ENCODE measurements around the gene ATXN1. TPM values are rescaled to one million over a fixed set of nuclear protein-coding genes. Genes with fewer than 3 reads are reported as not detected.
A peak's percentile ranks its signal among the peaks of the same experiment; 100 is the strongest.

Gene ATXN1
- total RNA-seq, 5 donors from 2014 or later (not counting 1 experiment from before 2014, with no cell fraction given), result 65.1 to 101 (median 77.5) TPM

- Histone ChIP-seq H3K36me3 (ENCODE audit: control insufficient read depth in 2 of 2, extremely low read depth in 1 of 2, insufficient read depth in 1 of 2, low read length in 1 of 2) (no peaks in the 10 kb centered on the region), H3K27me3 (replicated peaks in 1 of 2; ENCODE audit: control insufficient read depth in 2 of 2, extremely low read depth in 1 of 2, insufficient read depth in 2 of 2, low read length in 1 of 2) (no peaks in the 10 kb centered on the region), H3K4me3 (ENCODE audit: control insufficient read depth in 1 of 2, extremely low read depth in 1 of 2, low read length in 1 of 2) (no peak overlapping the region), H3K9me3 (no peaks in the 10 kb centered on the region), H3K27ac (ENCODE audit: low read length) (no peak overlapping the region), H3K4me1 (ENCODE audit: control insufficient read depth in 1 of 2, extremely low read depth in 1 of 2, insufficient read depth in 2 of 2, low read length in 2 of 2) (no peaks in the 10 kb centered on the region)
- DNase-seq (no peak), ATAC-seq (replicated peaks in 1 of 4) (no peak)
- H3K9me3 Mint-ChIP-seq, result no peaks in the 10 kb centered on the region
- H3K27ac Mint-ChIP-seq, result no peak overlapping the region
- ChIA-PET CTCF (interaction anchor here in 1 of 2 donors (0.6 kb wide), 2 partner anchors 34 to 281 kb away, joined by 3 read pairs; no protein-coding TSS in a partner anchor), POLR2A (no interaction called here)
- peaks cover 0 to 2% (median 0%) of the 10 kb centered on the region in 3 donors for H3K4me1 Mint-ChIP-seq
- WGBS (ENCODE audit: insufficient coverage), result 60% methylated on average over 1 of the region's 3 CpGs
- no peaks in the 10 kb centered on the region for H3K27me3 Mint-ChIP-seq
- no peak overlapping the region for H3K4me3 Mint-ChIP-seq
- peaks cover 6% of the 10 kb centered on the region for H3K36me3 Mint-ChIP-seq
These were observed 422.0 kb downstream of the ATXN1 start for GRCh38 chr6:16339265-16339587.

DNA sequence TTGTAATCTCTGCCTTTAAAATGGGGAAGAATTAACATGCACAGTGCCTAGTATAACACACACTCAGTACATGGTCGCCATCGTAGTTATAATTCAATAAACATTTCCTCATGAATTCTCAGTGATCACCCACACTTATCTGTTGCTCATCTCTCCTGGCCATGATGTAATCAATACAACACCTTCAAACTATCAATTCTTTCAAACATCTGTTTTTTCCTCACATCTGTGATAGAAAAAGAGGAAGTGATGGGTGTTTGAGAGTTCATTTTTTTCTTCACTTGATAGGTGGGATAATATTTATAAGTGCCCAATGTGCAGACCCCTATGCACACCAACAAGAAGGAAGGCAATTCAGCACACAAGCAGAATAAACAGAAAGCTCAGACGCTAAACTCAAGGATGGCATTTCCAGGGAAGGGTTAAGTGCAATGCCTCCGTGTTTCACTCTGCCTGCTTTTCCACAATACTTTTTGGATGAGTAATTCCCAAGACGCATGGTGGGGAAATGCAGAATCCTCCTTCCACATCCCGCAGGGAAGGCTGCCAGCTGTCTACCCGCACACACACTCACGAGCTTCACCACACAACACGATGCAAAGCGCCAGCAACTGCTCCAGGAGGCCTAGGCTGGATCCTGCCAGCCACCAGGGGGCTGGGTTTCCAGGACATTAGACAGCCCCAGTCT is 422.5 kb downstream of the ATXN1 start:
- Histone ChIP-seq H3K36me3 (ENCODE audit: control insufficient read depth in 2 of 2, extremely low read depth in 1 of 2, insufficient read depth in 1 of 2, low read length in 1 of 2) (no peaks in the 10 kb centered on the region), H3K4me3 (ENCODE audit: control insufficient read depth in 1 of 2, extremely low read depth in 1 of 2, low read length in 1 of 2) (no peak overlapping the region), H3K4me1 (ENCODE audit: control insufficient read depth in 1 of 2, extremely low read depth in 1 of 2, insufficient read depth in 2 of 2, low read length in 2 of 2) (no peaks in the 10 kb centered on the region), H3K27ac (ENCODE audit: low read length) (no peak overlapping the region), H3K9me3 (no peaks in the 10 kb centered on the region), H3K27me3 (replicated peaks in 1 of 2; ENCODE audit: control insufficient read depth in 2 of 2, extremely low read depth in 1 of 2, insufficient read depth in 2 of 2, low read length in 1 of 2) (no peaks in the 10 kb centered on the region)
- WGBS (ENCODE audit: insufficient coverage), result 95% methylated on average over 5 of the region's 10 CpGs
- Mint-ChIP-seq H3K9me3 (no peaks in the 10 kb centered on the region), H3K27me3 (no peaks in the 10 kb centered on the region), H3K4me3 (no peak overlapping the region), H3K27ac (no peak overlapping the region), H3K4me1 (peaks cover 0 to 2% (median 0%) of the 10 kb centered on the region in 3 donors), H3K36me3 (peaks cover 6% of the 10 kb centered on the region)
- ChIA-PET CTCF (interaction anchor here (0.6 kb wide), 2 partner anchors 35 to 42 kb away, joined by 3 read pairs; no protein-coding TSS in a partner anchor), POLR2A (no interaction called here)
- ATAC-seq (replicated peaks in 1 of 4), result no peak
- DNase-seq, result no peak

GRCh38 chr6:16337295-16337975 is 423.8 kb downstream of the ATXN1 start:
- POLR2A ChIA-PET, result no interaction called here
- Mint-ChIP-seq H3K4me1 (no peaks in the 10 kb centered on the region), H3K36me3 (peaks cover 3% of the 10 kb centered on the region), H3K4me3 (no peak overlapping the region), H3K27ac (no peak overlapping the region), H3K27me3 (no peaks in the 10 kb centered on the region), H3K9me3 (no peaks in the 10 kb centered on the region)
- Histone ChIP-seq H3K4me3 (ENCODE audit: control insufficient read depth in 1 of 2, extremely low read depth in 1 of 2, low read length in 1 of 2) (no peak overlapping the region), H3K4me1 (ENCODE audit: control insufficient read depth in 1 of 2, extremely low read depth in 1 of 2, insufficient read depth in 2 of 2, low read length in 2 of 2) (no peaks in the 10 kb centered on the region), H3K27me3 (replicated peaks in 1 of 2; ENCODE audit: control insufficient read depth in 2 of 2, extremely low read depth in 1 of 2, insufficient read depth in 2 of 2, low read length in 1 of 2) (no peaks in the 10 kb centered on the region), H3K27ac (ENCODE audit: low read length) (no peak overlapping the region), H3K9me3 (no peaks in the 10 kb centered on the region), H3K36me3 (ENCODE audit: control insufficient read depth in 2 of 2, extremely low read depth in 1 of 2, insufficient read depth in 1 of 2, low read length in 1 of 2) (no peaks in the 10 kb centered on the region)
- ATAC-seq (replicated peaks in 1 of 4) (no peak), DNase-seq (no peak)
- 99% methylated on average over 11 of the region's 13 CpGs for WGBS (ENCODE audit: insufficient coverage)
- CTCF ChIA-PET, result no interaction called here

GRCh38 chr6:16336911-16337294 is 424.4 kb downstream of the ATXN1 start:
- H3K4me1 Mint-ChIP-seq, result no peaks in the 10 kb centered on the region
- no peak overlapping the region for H3K4me3 Mint-ChIP-seq
- Histone ChIP-seq H3K27ac (ENCODE audit: low read length) (no peak overlapping the region), H3K9me3 (no peaks in the 10 kb centered on the region), H3K36me3 (ENCODE audit: control insufficient read depth in 2 of 2, extremely low read depth in 1 of 2, insufficient read depth in 1 of 2, low read length in 1 of 2) (no peaks in the 10 kb centered on the region), H3K4me3 (ENCODE audit: control insufficient read depth in 1 of 2, extremely low read depth in 1 of 2, low read length in 1 of 2) (no peak overlapping the region), H3K4me1 (ENCODE audit: control insufficient read depth in 1 of 2, extremely low read depth in 1 of 2, insufficient read depth in 2 of 2, low read length in 2 of 2) (peaks cover under 1 to 5% of the 10 kb centered on the region in 2 experiments), H3K27me3 (replicated peaks in 1 of 2; ENCODE audit: control insufficient read depth in 2 of 2, extremely low read depth in 1 of 2, insufficient read depth in 2 of 2, low read length in 1 of 2) (no peaks in the 10 kb centered on the region)
- ChIA-PET POLR2A (no interaction called here), CTCF (no interaction called here)
- H3K36me3 Mint-ChIP-seq, result peaks cover 3% of the 10 kb centered on the region
- 93% methylated on average over 2 of the region's 6 CpGs for WGBS (ENCODE audit: insufficient coverage)
- H3K27ac Mint-ChIP-seq, result no peak overlapping the region
- DNase-seq, result no peak
- H3K9me3 Mint-ChIP-seq, result no peaks in the 10 kb centered on the region
- H3K27me3 Mint-ChIP-seq, result no peaks in the 10 kb centered on the region
- no peak for ATAC-seq (replicated peaks in 1 of 4)

DNA sequence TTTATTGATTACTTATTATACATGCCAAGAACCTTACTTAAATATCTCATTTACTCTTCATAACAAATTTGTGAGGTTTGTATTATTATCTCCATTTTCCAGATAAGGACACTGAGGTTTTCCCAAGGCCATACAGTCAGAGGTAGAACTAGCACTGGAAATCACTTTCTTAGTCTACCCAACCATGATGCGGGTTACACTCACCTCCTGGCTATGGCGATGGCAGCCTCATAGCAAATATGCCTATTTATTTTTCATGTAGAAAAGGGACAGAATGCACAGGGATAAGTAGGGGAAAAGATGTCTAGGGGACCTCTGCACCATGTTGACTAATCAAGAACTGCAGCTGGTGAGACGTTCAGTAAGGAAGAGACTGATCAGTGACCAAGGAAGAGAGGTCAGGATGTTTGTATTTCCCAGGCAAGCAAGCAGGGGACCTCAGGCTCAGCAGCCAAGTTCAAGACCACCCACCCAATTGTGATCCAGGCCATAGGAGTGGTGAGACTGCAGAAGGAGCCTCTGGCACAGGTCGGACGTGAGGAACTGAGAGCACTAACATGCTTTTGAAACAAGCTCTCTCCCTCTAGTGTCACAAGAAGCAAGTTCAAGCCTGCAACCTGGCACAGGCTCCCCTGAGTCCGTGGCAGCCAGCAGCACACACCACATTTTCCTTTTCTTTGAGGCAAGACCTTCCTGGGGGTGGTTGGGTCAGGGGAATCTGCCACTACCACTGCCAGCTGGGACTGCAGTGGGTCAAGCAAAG is 425.0 kb downstream of the ATXN1 start:
- Mint-ChIP-seq H3K27me3 (no peaks in the 10 kb centered on the region), H3K27ac (no peak overlapping the region), H3K9me3 (no peaks in the 10 kb centered on the region), H3K36me3 (peaks cover 3% of the 10 kb centered on the region), H3K4me3 (no peak overlapping the region), H3K4me1 (no peaks in the 10 kb centered on the region)
- no peaks in the 10 kb centered on the region for H3K27me3 ChIP-seq (replicated peaks in 1 of 2; ENCODE audit: control insufficient read depth in 2 of 2, extremely low read depth in 1 of 2, insufficient read depth in 2 of 2, low read length in 1 of 2)
- no peaks in the 10 kb centered on the region for H3K36me3 ChIP-seq (ENCODE audit: control insufficient read depth in 2 of 2, extremely low read depth in 1 of 2, insufficient read depth in 1 of 2, low read length in 1 of 2)
- CTCF ChIA-PET, result no interaction called here
- no peak for DNase-seq
- POLR2A ChIA-PET, result interaction anchor here in 1 of 2 donors (0.9 kb wide), 1 partner anchor 13 kb away, joined by 10 read pairs; no protein-coding TSS in a partner anchor
- WGBS (ENCODE audit: insufficient coverage), result no CpG with 5 or more reads among the region's 6 CpGs
- H3K4me3 ChIP-seq (ENCODE audit: control insufficient read depth in 1 of 2, extremely low read depth in 1 of 2, low read length in 1 of 2), result no peak overlapping the region
- no peak overlapping the region for H3K27ac ChIP-seq (ENCODE audit: low read length)
- H3K4me1 ChIP-seq (ENCODE audit: control insufficient read depth in 1 of 2, extremely low read depth in 1 of 2, insufficient read depth in 2 of 2, low read length in 2 of 2), result peaks cover 5 to 12% of the 10 kb centered on the region in 2 experiments
- no peak for ATAC-seq (replicated peaks in 1 of 4)
- H3K9me3 ChIP-seq, result no peaks in the 10 kb centered on the region

GRCh38 chr6:16335176-16335575 is 426.1 kb downstream of the ATXN1 start:
- Mint-ChIP-seq H3K27me3 (no peaks in the 10 kb centered on the region), H3K4me1 (peaks cover 0 to 2% (median 0%) of the 10 kb centered on the region in 3 donors), H3K4me3 (no peak overlapping the region), H3K27ac (peak overlapping the region in 1 of 2 donors; percentile 37), H3K9me3 (no peaks in the 10 kb centered on the region), H3K36me3 (no peaks in the 10 kb centered on the region)
- WGBS (ENCODE audit: insufficient coverage), result 97% methylated on average over 7 of the region's 10 CpGs
- peaks cover 5 to 16% of the 10 kb centered on the region in 2 experiments for H3K4me1 ChIP-seq (ENCODE audit: control insufficient read depth in 1 of 2, extremely low read depth in 1 of 2, insufficient read depth in 2 of 2, low read length in 2 of 2)
- ATAC-seq (replicated peaks in 1 of 4), result no peak
- no peaks in the 10 kb centered on the region for H3K9me3 ChIP-seq
- no peaks in the 10 kb centered on the region for H3K36me3 ChIP-seq (ENCODE audit: control insufficient read depth in 2 of 2, extremely low read depth in 1 of 2, insufficient read depth in 1 of 2, low read length in 1 of 2)
- no peak overlapping the region for H3K4me3 ChIP-seq (ENCODE audit: control insufficient read depth in 1 of 2, extremely low read depth in 1 of 2, low read length in 1 of 2)
- no peaks in the 10 kb centered on the region for H3K27me3 ChIP-seq (replicated peaks in 1 of 2; ENCODE audit: control insufficient read depth in 2 of 2, extremely low read depth in 1 of 2, insufficient read depth in 2 of 2, low read length in 1 of 2)
- DNase-seq, result no peak
- no peak overlapping the region for H3K27ac ChIP-seq (ENCODE audit: low read length)
- POLR2A ChIA-PET, result interaction anchor here in 1 of 2 donors (0.6 to 0.9 kb wide), 2 partner anchors 11 to 615 kb away, joined by 5 to 10 read pairs; no protein-coding TSS in a partner anchor
- CTCF ChIA-PET, result interaction anchor here in 1 of 2 donors (1.1 kb wide), 1 partner anchor 69 kb away, joined by 3 read pairs; no protein-coding TSS in a partner anchor
